IMR-90 (cell line): ENCODE data around the gene GSPT1. TPM values are rescaled to one million over a fixed set of nuclear protein-coding genes. Genes with fewer than 3 reads are reported as not detected.
"Not testable (repeated sequence)": the region's sequence is repeated elsewhere in the genome, so short reads cannot be mapped to it uniquely, and the experiment has no call there.

ENCODE experiments used
- ATAC-seq: fragments of 200-7000 bp; cut with Tn5 transposase; 2 replicates; pipeline ENCODE4 v1.9.1; 2020; ENCODE audit warnings: low read depth, mild to moderate bottlenecking, moderate library complexity
- BruUV-seq: library from RNA; stranded (reverse); fragments of 400-500 nt; replicated peaks from 2 replicates; lab custom pipeline; 2021; lab: Mats Ljungman, UMichigan
- CTCF ChIA-PET: fragments of 300-600 bp; formaldehyde crosslinking; extraction: SDS; loops from one replicate; lab custom pipeline; 2021; ENCODE audit warnings: antibody characterized with exemption; lab: Yijun Ruan, JAX
- POLR2A ChIA-PET: fragments of 300-600 bp; sonication (Branson Sonifier 250); formaldehyde crosslinking; loops from one replicate; lab custom pipeline; 2022; ENCODE audit warnings: antibody characterized with exemption; ENCODE audit not compliant: unreplicated experiment; lab: Charles Lee
- DNase-seq: peaks from one replicate; pipeline ENCODE4 v3.0.0; 2013
- H2AFZ ChIP-seq: replicated peaks from 2 replicates; pipeline ENCODE3; 2013; ENCODE audit warnings: low read length, mild to moderate bottlenecking; ENCODE audit not compliant: poor library complexity
- H2AK5ac ChIP-seq: 2 replicates; pipeline ENCODE4 v1.6.1; 2013; ENCODE audit warnings: low read depth, low read length, inconsistent platforms
- H2AK9ac ChIP-seq: replicated peaks from 2 replicates; pipeline ENCODE3; 2013; ENCODE audit warnings: mild to moderate bottlenecking, low read depth, low read length, moderate library complexity; ENCODE audit not compliant: poor library complexity
- H2BK120ac ChIP-seq: 2 replicates; pipeline ENCODE4 v1.6.1; 2013; ENCODE audit warnings: low read depth, low read length, inconsistent platforms
- H2BK15ac ChIP-seq: 3 replicates; pipeline ENCODE4 v1.6.1; 2013; ENCODE audit warnings: low read depth, low read length, inconsistent platforms
- H2BK20ac ChIP-seq: 2 replicates; pipeline ENCODE4 v1.6.1; 2013; ENCODE audit warnings: low read depth, mild to moderate bottlenecking, inconsistent platforms, low read length, moderate library complexity
- H2BK5ac ChIP-seq: 2 replicates; pipeline ENCODE4 v1.6.1; 2013; ENCODE audit warnings: mild to moderate bottlenecking, low read depth, low read length, inconsistent platforms; ENCODE audit not compliant: poor library complexity, severe bottlenecking
- H3K14ac ChIP-seq: replicated peaks from 2 replicates; pipeline ENCODE4 v1.6.1; 2013; ENCODE audit warnings: low read depth, low read length, inconsistent platforms
- H3K18ac ChIP-seq: 2 replicates; pipeline ENCODE4 v1.6.1; 2013; ENCODE audit warnings: low read depth, low read length, control low read depth
- H3K23ac ChIP-seq: 2 replicates; pipeline ENCODE4 v1.6.1; 2013; ENCODE audit warnings: low read depth, low read length, inconsistent platforms
- H3K27ac ChIP-seq: 2 replicates; pipeline ENCODE4 v1.5.1; 2013; ENCODE audit warnings: mild to moderate bottlenecking, control low read depth, low read length; ENCODE audit not compliant: insufficient read depth
- H3K27me3 ChIP-seq: 2 replicates; pipeline ENCODE4 v1.6.1; 2013; ENCODE audit warnings: low read length; ENCODE audit not compliant: control insufficient read depth, insufficient read depth
- H3K36me3 ChIP-seq: 2 replicates; pipeline ENCODE4 v1.6.1; 2013; ENCODE audit warnings: low read length, mixed read lengths; ENCODE audit not compliant: control insufficient read depth, insufficient read depth
- H3K4ac ChIP-seq: 2 replicates; pipeline ENCODE4 v1.6.1; 2013; ENCODE audit warnings: low read depth, low read length, inconsistent platforms
- H3K4me1 ChIP-seq: 2 replicates; pipeline ENCODE4 v1.6.1; 2013; ENCODE audit warnings: low read length, mixed read lengths; ENCODE audit not compliant: control insufficient read depth, insufficient read depth
- H3K4me2 ChIP-seq: 2 replicates; pipeline ENCODE4 v1.6.1; 2013; ENCODE audit warnings: low read depth, mild to moderate bottlenecking, control low read depth, low read length, moderate library complexity
- H3K4me3 ChIP-seq: 2 replicates; pipeline ENCODE4 v1.5.1; 2013; ENCODE audit warnings: low read depth, mild to moderate bottlenecking, control low read depth, low read length, moderate library complexity; ENCODE audit not compliant: insufficient read depth
- H3K56ac ChIP-seq: 2 replicates; pipeline ENCODE4 v1.6.1; 2013; ENCODE audit warnings: low read length, inconsistent platforms; ENCODE audit not compliant: insufficient read depth; ENCODE audit errors: extremely low read depth
- H3K79me1 ChIP-seq, 2 experiments: 2 replicates each; pipeline ENCODE4 v1.6.1; 2013; ENCODE audit warnings: low read length in 2 of 2, inconsistent platforms in 1 of 2, low read depth in 1 of 2
- H3K9ac ChIP-seq: 2 replicates; pipeline ENCODE4 v1.6.1; 2013; ENCODE audit warnings: low read depth, low read length, control low read depth
- H3K9me1 ChIP-seq: 2 replicates; pipeline ENCODE4 v1.6.1; 2013; ENCODE audit warnings: low read length, inconsistent platforms; ENCODE audit not compliant: insufficient read depth
- H3K9me3 ChIP-seq: 2 replicates; pipeline ENCODE4 v1.6.1; 2013; ENCODE audit warnings: low read length; ENCODE audit not compliant: control insufficient read depth, insufficient read depth
- H4K20me1 ChIP-seq: 2 replicates; pipeline ENCODE4 v1.6.1; 2013; ENCODE audit warnings: low read length, inconsistent platforms; ENCODE audit not compliant: insufficient read depth
- H4K5ac ChIP-seq: 2 replicates; pipeline ENCODE4 v1.6.1; 2013; ENCODE audit warnings: mild to moderate bottlenecking, low read depth, low read length, control low read depth
- H4K8ac ChIP-seq, 2 experiments: 2 replicates each; pipeline ENCODE4 v1.6.1; 2013; ENCODE audit warnings: low read depth in 2 of 2, low read length in 2 of 2, control low read depth in 1 of 2, inconsistent platforms in 1 of 2
- H4K91ac ChIP-seq: 2 replicates; pipeline ENCODE4 v1.6.1; 2013; ENCODE audit warnings: low read depth, low read length, inconsistent platforms; ENCODE audit not compliant: insufficient read depth
- WGBS, 2 experiments: methylation state at CpG; one replicate each; pipeline versions ENCODE4 v1.1.5 to v1.1.7; 2013; ENCODE audit warnings: missing lambda C conversion rate in 2 of 2; ENCODE audit not compliant: insufficient read length in 1 of 2; ENCODE audit errors: extremely low coverage in 2 of 2; 5-methylcytosine and 5-hydroxymethylcytosine counted together
- dilution Hi-C: fragments of 300-500 bp; cut with HindIII; formaldehyde crosslinking; loops from one replicate; pipeline ENCODE4 v1.14.3; 2018; ENCODE audit warnings: low sequenced_read_pairs; ENCODE audit not compliant: unreplicated experiment
- in situ Hi-C: fragments of 300-500 bp; cut with MboI; formaldehyde crosslinking; loops from 3 replicates; pipeline ENCODE4 v1.14.3; 2019; ENCODE audit warnings: low sequenced_read_pairs, inconsistent platforms, mixed read lengths
- intact Hi-C: fragments of 100-400 bp; cut with micrococcal nuclease; formaldehyde crosslinking; loops from 2 replicates; pipeline ENCODE4 v1.10.0; 2022
- polyA plus RNA-seq, 3 experiments: library from polyadenylated mRNA; depleted of rRNA; stranded (reverse); fragments of >200 nt; gene quantifications; 2 replicates each; pipeline ENCODE4 v1.2.3, GENCODE V29; 2012; ENCODE audit warnings: low replicate concordance in 1 of 3
- total RNA-seq: library from RNA; depleted of rRNA; stranded (reverse); fragments of >200 nt; gene quantifications from 2 replicates; pipeline ENCODE4 v1.2.3, GENCODE V29; 2012

The GSPT1 gene
- total and polyA plus RNA-seq, 2 of the 4 experiments (the other 2 are of a cell fraction) = 76.3 to 84.8 TPM

- H2AK5ac ChIP-seq, H3K27me3 ChIP-seq, CTCF ChIA-PET, H4K5ac ChIP-seq, BruUV-seq, H3K36me3 ChIP-seq, H3K4ac ChIP-seq, H3K9me1 ChIP-seq, H3K23ac ChIP-seq, H3K4me1 ChIP-seq, H3K27ac ChIP-seq, H2AK9ac ChIP-seq, H2BK20ac ChIP-seq, H3K14ac ChIP-seq, H3K4me2 ChIP-seq, H3K18ac ChIP-seq, intact Hi-C loops, H4K20me1 ChIP-seq, H3K79me1 ChIP-seq, H2AFZ ChIP-seq, dilution Hi-C loops, H3K9me3 ChIP-seq, H2BK15ac ChIP-seq, H4K91ac ChIP-seq, ATAC-seq, in situ Hi-C loops, H2BK120ac ChIP-seq, H2BK5ac ChIP-seq, DNase-seq, H3K9ac ChIP-seq, H3K4me3 ChIP-seq, H4K8ac ChIP-seq, POLR2A ChIA-PET, H3K56ac ChIP-seq: not testable (repeated sequence)
- WGBS, 2 experiments = no CpG with 5 or more reads among the region's 5 CpGs
Observed at GRCh38 chr16:11962457-11962856, 46.7 kb upstream of the GSPT1 start.
